ENCODE measurements around the gene IL7R.
"Not testable (repeated sequence)": the region's sequence is repeated elsewhere in the genome, so short reads cannot be mapped to it uniquely, and the experiment has no call there.

Gene IL7R

GRCh38 chr5:35877655-35878054, 21.0 kb downstream of the IL7R start:
- DNase-seq = no peak

DNA sequence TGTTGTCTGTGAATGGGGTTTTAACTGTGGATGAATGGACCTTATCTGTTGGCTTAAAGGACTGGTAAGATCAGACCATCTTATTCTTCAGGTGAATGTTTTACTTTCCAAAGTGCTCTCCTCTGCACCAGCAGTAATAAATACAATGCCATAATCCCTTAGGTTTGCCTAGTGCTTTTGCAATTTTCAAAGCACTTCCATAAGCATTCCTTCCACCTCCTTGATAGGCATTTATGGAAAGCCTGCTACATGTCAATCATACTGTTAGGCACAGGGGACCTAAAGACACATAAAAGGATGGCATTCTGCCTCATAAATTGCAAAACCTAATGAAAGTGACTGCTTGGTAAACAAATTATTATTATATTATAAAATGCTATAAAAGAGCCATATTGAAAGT, 21.4 kb downstream of the IL7R start:
- DNase-seq = no peak

GRCh38 chr5:35879096-35879495, 22.4 kb downstream of the IL7R start:
- no peak for DNase-seq

DNA sequence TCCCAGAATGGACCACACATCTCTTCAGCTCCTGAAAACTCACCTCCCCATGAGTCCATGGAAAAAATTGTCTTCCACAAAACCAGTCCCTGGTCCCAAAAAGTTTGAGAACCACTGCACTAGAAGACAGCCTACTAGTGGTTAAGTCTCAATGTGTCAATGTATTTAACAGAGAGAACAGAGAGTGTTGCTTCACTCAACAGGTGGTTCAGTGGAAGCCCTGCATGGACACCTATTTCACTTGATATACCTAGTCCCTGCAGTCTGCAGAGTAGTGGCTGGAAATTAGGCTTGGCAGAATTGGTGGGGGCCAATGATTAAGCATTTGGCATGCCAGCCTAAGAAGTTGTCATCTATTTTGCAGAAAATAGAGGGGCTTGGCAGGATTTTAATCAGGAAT, 23.0 kb downstream of the IL7R start:
- no peak for DNase-seq

DNA sequence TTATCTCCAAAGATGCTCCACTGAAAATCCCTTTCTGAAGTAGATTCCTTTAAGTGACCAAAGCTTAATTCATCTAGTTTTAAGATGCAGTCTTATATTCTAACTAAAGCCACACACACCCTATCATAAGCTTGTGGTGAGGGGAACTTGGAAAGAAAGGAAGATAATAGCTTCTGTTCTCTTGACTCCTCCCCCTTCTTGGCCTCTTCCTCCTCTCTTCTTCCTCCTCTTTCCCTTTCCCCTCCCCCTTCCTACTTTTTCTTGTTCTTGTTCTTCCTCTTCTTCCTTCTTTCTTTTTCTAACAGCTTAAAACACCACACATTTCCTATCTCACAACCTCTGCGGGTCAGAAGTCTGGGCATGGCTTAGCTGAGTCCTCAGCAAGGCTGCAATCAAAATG, 23.5 kb downstream of the IL7R start:
- DNase-seq = no peak

- DNase-seq = no peak
These were observed 25.1 kb downstream of the IL7R start for GRCh38 chr5:35881758-35882157.

GRCh38 chr5:35884191-35884769, 27.6 kb downstream of the IL7R start:
- peak; percentile 76 for DNase-seq

GRCh38 chr5:35884773-35885172, 28.1 kb downstream of the IL7R start:
- no peak for DNase-seq

GRCh38 chr5:35886381-35886780, 29.7 kb downstream of the IL7R start:
- DNase-seq = no peak

DNA sequence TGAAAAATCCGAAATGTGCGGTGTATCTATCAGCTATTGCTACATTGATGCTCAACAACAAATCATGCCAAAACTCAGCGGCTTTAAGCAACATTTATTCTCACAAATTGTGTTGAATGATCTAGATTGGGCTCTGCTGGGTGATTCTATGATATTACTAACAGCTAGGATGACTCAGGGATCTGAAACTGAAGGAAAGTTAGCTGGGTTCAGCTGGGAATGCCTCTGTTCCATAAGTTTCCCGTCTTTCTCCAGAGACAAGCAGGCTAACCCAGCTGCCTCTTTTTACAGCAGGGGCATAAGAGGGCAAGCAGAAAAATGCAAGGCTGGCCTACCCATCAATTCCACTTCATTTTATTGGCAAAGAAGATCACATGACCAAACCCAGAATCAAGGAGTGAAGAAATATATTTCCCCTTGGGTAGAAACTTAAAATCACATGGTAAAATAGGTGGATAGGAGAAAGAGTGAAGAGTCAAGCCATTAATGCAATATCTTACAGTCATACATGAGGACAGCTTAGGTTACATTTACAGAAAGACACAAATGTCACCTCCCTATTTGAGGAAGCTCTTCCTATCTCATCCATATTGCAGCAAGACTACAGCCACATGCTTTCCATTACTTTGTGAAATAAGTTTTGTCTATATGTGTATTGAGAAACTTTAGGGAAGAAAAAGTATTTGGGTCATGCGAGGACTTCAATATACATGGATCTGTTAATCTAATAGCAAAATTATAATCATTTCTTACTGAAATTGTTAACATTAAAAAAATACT, 30.8 kb downstream of the IL7R start:
- DNase-seq = no peak

- DNase-seq = no peak
These were observed 33.6 kb downstream of the IL7R start for GRCh38 chr5:35890021-35891020.

GRCh38 chr5:35892799-35893198, 36.1 kb downstream of the IL7R start:
- DNase-seq = not testable (repeated sequence)

GRCh38 chr5:35894131-35894530, 37.4 kb downstream of the IL7R start:
- DNase-seq = no peak

GRCh38 chr5:35898952-35899660, 42.4 kb downstream of the IL7R start:
- no peak for DNase-seq

DNA sequence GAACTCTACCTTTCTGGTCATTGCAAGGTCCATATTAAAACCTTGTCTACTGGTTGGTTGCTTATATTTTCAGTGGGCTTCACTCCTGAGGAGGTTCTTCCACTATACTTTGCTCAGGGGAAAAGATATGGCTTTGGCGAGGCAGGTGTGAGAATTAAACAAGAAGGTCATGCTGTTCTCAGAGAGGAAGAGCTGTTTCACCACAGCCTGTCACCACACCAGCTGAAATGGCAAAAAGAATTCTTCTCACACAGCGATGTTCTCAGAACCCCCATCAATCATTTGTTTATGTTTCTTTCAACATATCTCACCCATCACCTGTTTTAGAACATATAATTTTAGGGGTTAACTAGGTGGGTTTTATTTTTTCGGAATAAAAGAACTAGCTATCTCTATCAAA, 43.1 kb downstream of the IL7R start:
- DNase-seq = no peak

- no peak for DNase-seq
These were observed 44.4 kb downstream of the IL7R start for GRCh38 chr5:35900972-35901695.

GRCh38 chr5:35902046-35902672, 45.5 kb downstream of the IL7R start:
- no peak for DNase-seq

DNA sequence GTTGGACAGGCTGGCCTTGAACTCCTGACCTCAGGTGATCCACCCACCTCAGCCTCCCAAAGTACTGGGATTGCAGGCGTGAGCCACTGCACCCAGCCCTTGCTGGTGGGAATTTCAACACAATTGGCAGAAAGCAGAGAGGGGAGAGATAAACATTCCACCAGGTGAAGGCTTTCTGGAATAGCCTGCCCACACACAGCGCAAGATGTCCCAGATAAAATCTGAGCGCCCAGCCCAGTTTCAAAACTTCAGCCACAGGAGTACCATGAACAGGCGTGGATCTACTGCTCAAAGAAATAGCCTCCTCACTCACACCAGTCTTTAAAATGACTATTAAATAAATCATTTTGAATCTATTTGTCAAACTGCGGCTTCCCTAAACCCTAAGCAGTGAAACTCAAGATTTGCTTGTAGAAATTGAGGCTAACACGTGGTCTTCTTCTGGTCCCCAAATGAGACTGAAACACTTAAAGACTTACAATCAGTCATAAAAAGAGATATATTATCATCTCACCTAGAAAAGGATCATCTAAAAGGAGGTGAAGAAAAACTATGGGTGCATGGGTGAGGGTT, 47.0 kb downstream of the IL7R start:
- no peak for DNase-seq

- no peak for DNase-seq
These were observed 47.9 kb downstream of the IL7R start for GRCh38 chr5:35904443-35905132.

DNA sequence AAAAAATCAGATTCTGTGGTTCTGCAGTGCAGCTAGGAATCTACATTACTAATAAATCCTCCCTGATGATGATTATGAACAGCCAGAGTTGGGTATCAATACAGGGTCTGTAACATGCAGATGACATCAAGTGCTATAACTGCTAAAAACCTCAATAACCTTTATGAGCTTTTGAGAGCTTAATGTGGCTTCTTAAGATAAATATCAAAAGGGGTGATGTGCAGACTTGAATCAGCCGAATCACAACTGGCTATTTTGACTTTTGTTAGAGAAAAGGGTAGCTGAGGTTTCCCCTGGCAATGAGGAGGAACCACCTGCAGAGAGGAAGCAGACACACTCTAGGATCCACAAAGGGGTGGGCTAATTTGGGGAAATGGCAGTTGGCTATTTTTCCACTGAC, 51.5 kb downstream of the IL7R start:
- DNase-seq = no peak

- DNase-seq = no peak
These were observed 52.1 kb downstream of the IL7R start for GRCh38 chr5:35908814-35909213.
